SIG-M5 treated with dmso at 0.1 percent for 504 hours (cell line): ENCODE data around the gene WDR45.

ENCODE experiments used
- DNase-seq: peaks from one replicate; lab custom pipeline; 2025; ENCODE audit not compliant: unreplicated experiment; lab: John Stamatoyannopoulos, UW

Gene WDR45

DNA sequence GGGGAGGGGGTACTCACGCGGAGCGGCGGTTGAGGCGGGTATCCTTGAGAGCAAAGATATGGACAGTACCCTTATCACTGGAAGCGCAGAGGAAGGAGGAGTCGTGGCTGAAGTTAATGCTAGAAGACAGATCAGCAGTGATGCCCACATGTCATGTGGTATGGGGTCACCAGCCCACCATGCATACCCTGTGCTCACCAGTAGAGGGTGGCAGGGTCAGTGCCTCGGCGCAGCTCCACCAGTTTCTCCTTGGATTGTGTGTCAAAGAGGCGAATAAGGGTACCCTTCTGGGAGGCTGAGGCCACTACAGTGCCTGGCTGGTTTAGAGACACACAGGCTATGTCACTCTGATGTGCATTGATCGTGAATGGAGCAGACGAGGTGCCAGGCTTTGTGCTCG, 4.3 kb downstream of the WDR45 start:
- no peak for DNase-seq

DNA sequence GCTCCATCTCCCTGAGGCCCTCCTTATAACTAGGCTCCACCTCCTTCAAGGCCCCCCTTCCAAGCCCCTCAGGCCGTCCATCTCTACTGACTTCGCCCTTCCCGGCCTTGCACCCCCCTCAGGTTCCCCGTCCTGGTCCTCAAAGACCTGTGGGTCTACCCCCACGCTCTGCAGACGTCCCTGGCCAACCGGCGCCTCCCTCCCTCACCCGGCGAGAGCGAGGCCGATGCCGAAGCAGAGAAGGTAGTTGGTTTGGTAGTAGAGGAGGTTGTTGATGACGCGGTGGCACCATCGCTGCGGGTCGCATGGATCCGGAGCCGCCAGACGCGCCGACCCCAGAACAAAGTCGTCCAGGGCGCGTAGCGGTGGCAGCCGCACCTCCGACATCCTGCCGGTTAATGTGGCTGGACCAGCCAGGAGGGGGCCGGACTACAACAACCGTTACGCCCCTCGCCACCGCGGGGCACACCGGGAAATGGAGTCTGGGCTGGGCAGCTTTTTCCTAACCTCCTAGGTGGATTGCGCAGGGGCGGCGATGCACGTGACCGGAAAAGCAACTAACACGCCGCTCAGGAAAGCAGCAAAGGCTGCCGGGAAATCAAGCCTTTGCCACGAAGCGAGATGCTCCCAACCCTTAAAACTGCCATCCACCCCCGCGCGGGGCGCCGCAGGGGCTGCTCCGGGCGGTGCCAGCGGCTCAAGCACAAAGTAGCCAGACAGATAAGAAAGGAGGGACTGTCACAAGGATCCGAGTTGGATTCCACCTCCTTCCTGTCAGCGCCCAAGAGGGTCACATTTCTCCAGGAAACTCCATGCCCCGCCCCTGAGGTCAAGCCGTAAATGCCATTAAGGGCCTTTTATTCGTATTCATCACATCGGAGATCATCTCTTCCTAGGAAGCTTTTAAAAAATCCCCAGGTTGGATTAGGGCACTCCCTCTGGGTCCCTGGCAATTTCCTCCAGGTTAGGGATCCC, 5.8 kb downstream of the WDR45 start, which contains the start of gene PRAF2:
PRAF2 (minus strand) TSS at position 402 of the 975 bp plus-strand sequence; CDS start at position 387, 15 bp downstream.
- DNase-seq = peak; percentile 84

GRCh38 chrX:49072712-49073095, 7.0 kb downstream of the WDR45 start:
- no peak for DNase-seq

DNA sequence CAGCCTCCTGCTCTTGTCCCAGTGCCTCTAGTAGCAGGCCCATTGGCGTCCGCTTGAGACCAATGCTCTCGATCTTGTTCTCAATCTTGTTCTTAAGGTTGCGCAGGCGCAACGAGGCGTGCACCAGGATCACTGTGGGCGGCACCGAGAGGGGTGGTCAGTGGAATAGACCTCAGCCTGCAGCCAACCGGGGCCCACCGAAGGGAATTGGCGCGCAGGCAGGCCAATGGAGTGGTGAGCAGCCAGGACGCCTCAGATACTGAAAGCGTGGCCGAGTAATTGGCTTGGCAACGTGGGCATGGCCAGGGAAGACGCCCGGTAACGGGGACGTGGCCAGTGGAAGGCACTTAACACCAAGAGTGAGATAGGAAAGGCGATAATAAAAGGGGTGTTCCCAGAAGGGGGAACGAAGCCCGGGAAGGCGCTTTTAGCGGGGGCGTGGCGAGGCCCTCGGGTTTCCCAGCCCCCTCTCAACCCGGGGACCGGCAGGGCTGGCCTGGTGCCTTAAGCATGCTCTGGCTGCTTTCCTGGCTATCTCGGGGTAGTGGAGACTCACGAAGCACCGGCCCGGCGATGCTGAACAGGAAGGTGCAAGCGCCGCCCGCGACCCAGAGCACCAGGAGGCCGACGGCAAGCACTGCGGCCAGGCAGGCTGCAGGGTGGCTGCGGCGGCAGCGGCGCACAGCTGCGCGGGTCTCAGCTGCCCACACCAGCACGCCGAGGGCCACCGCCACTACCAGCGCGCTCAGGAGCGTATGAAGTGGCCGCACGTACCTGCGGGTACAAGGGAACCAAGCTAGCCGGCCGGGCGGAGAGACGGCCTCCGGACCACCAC, 7.6 kb downstream of the WDR45 start:
- no peak for DNase-seq

DNA sequence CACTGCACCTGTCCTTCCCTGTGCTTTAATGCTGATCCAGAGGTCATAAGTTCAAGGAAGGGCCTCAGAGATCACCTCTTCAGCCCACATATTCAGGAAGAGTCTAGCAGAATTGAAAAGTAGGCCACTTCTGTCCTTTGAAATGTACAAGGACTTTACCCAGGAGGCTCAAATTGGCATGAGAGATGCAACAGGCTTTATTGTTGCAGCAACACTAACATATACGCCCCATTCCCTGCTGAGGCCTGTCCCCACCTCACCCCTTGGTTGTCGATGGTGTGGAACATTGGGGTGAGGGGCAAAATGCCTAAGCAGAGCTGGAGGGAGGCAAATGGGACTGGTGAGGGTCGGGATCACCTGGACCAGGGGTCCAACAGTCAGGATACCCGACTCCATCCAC, 8.7 kb downstream of the WDR45 start:
- DNase-seq = no peak

DNA sequence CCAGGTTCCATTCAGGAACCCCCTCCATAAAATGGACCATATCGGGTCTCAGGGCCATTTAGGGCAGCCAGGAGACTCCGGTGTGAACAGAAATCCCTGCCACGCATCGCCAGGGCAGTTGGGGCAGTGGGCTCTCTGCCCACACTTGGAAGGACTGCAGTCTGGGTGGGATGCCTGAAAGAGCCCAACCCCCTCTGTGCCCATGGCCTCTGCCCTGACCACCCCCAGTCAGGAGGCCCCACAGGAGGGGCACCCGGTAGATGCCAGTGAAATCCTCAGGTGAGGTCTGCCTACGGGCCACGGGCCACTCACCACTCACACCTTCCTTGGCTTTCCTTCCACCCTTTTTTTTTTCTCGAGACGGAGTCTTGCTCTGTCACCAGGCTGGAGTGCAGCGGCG, 10.6 kb downstream of the WDR45 start:
- DNase-seq = no peak

GRCh38 chrX:49067285-49068120, 12.2 kb downstream of the WDR45 start:
- no peak for DNase-seq

- DNase-seq = no peak
Measured at GRCh38 chrX:49066690-49067089, 13.0 kb downstream of the WDR45 start.

- no peak for DNase-seq
Measured at GRCh38 chrX:49066278-49066677, 13.4 kb downstream of the WDR45 start.

- DNase-seq = no peak
Measured at GRCh38 chrX:49064735-49065134, 15.0 kb downstream of the WDR45 start.

- DNase-seq = no peak
Measured at GRCh38 chrX:49064303-49064702, 15.4 kb downstream of the WDR45 start.

- no peak for DNase-seq
Measured at GRCh38 chrX:49063715-49064114, 16.0 kb downstream of the WDR45 start.

- no peak for DNase-seq
Measured at GRCh38 chrX:49061916-49062315, 17.8 kb downstream of the WDR45 start.

- DNase-seq = no peak
Measured at GRCh38 chrX:49061490-49061889, 18.2 kb downstream of the WDR45 start.

DNA sequence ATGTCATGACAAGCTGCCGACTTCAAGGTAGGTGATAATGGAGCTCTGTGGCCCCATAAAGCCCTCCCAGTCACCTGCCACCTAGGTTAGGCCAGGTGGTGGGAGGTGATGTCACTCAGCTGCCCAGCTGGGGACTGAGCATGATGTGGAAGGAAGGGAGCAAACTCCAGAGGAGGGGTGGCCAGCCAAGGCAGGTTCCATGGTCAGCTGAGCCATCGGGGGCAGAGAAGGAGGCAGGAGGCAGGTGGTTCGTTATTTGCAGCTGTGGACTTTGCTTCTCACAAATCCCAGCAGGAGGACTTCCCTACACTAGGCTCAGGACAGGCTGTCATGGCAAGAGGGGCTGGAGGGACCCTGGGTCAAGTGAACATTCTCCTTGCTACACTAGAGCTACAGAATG, 18.8 kb downstream of the WDR45 start:
- DNase-seq = no peak

- no peak for DNase-seq
Measured at GRCh38 chrX:49059681-49060085, 20.0 kb downstream of the WDR45 start.

DNA sequence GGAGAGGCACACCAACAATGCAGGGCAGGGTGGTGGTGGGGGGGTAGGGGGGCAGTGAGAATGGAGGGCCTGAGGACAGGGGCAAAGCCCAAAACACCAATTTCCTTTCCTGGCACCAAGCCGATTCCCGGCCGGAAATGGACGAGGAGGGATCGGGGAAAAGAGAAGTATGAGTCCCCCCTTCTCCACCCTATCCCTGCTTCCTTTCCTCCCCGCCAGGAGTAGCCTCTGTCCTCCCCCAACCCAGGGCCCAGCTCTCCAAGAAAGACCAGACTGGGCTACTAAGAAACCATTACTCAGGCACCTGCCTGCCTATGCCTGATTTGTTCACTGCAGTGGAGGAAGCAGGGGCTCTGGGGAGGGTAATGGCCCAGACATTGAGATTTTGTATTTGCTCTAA, 20.5 kb downstream of the WDR45 start:
- no peak for DNase-seq

DNA sequence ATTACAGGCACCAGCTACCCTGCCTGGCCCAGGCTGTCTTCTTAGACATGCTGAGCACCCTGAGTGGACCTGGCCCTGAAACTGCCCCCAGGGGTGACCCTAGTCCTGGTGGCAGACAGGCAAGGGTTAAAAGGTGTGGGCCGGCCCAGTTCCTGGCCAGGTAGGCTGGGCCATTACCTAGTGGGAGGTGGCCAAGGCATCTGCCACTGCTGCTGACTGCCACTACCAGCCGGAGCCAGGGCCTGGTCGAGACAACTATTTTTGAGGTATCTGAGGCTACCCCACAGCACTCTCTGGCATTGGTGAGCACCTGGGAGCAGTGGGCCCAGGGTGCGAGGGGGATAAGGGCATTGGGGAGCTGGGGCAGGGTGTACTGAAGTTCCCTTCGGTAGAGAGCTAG, 20.9 kb downstream of the WDR45 start, which contains the start of gene CCDC120:
CCDC120 (plus strand) TSS at position 206 of the 400 bp plus-strand sequence. CDS start 3,043 bp downstream, outside the sequence.
- DNase-seq = no peak

DNA sequence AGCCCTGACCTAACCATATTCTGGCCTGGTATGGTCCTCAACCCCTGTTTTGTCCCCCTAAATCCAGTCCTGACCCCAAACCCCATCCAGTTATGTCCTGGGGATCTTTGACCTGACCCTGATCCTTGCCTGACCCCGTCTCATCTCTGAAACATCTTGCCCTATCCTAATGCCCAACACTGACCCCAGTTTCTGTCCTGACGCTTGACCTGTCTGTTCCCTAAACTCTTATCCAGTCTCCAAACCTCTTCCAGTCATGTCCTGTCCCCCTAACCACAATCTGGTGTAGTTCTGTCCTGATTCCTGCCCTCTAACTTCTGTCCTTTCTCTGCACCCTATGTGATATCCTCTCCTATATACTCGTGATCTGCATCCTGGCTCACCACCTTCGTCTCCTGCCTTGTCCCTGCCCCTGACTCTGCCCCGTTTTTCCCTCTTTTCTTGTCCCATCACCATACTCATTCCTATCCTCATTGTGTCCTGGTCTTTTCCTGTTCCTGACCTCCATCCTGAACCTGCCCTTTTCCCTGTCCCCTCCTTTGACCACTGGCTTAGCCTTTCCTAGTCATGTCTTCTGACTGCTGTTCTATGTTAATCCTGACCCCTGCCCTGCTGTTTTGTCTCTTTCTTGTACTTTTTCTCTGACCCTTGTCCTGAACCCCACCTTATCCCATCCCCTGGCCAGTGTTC, 25.5 kb downstream of the WDR45 start:
- no peak for DNase-seq
